DMS 273 (cell line): ENCODE data around the gene STAG2.

Experiments used
- DNase-seq: peaks from one replicate; lab custom pipeline; 2025; ENCODE audit not compliant: unreplicated experiment; lab: John Stamatoyannopoulos, UW

Gene STAG2

GRCh38 chrX:123973921-123974320, 12.4 kb downstream of the STAG2 start:
- DNase-seq = no peak

GRCh38 chrX:123975180-123975579, 13.7 kb downstream of the STAG2 start:
- DNase-seq = no peak

- peak; percentile 66 for DNase-seq
Observed at GRCh38 chrX:123976706-123977316, 15.3 kb downstream of the STAG2 start.

- no peak for DNase-seq
Observed at GRCh38 chrX:123983240-123983639, 21.7 kb downstream of the STAG2 start.

- DNase-seq = no peak
Observed at GRCh38 chrX:123986377-123986776, 24.9 kb downstream of the STAG2 start.

GRCh38 chrX:123988423-123989111, 27.1 kb downstream of the STAG2 start:
- DNase-seq = no peak

GRCh38 chrX:123989235-123989634, 27.7 kb downstream of the STAG2 start:
- DNase-seq = no peak

GRCh38 chrX:123990169-123990568, 28.7 kb downstream of the STAG2 start:
- no peak for DNase-seq

- DNase-seq = no peak
Observed at GRCh38 chrX:123990602-123991001, 29.1 kb downstream of the STAG2 start.

GRCh38 chrX:123993326-123993725, 31.8 kb downstream of the STAG2 start:
- no peak for DNase-seq

GRCh38 chrX:123993904-123994635, 32.6 kb downstream of the STAG2 start:
- no peak for DNase-seq

GRCh38 chrX:123994730-123995129, 33.2 kb downstream of the STAG2 start:
- DNase-seq = no peak

GRCh38 chrX:124001581-124001980, 40.1 kb downstream of the STAG2 start:
- DNase-seq = no peak

GRCh38 chrX:124005228-124005627, 43.7 kb downstream of the STAG2 start:
- no peak for DNase-seq

- no peak for DNase-seq
Observed at GRCh38 chrX:124010157-124010556, 48.7 kb downstream of the STAG2 start.

- DNase-seq = no peak
Observed at GRCh38 chrX:124010566-124010965, 49.1 kb downstream of the STAG2 start.

GRCh38 chrX:124015721-124016120, 54.2 kb downstream of the STAG2 start:
- DNase-seq = no peak

GRCh38 chrX:124016825-124017224, 55.3 kb downstream of the STAG2 start:
- no peak for DNase-seq

- DNase-seq = no peak
Observed at GRCh38 chrX:124018023-124018422, 56.5 kb downstream of the STAG2 start.

- DNase-seq = no peak
Observed at GRCh38 chrX:124023838-124024238, 62.3 kb downstream of the STAG2 start.

- DNase-seq = no peak
Observed at GRCh38 chrX:124026529-124026928, 65.0 kb downstream of the STAG2 start.

GRCh38 chrX:124028182-124028581, 66.7 kb downstream of the STAG2 start:
- no peak for DNase-seq
